Endodermal cell (in vitro differentiated cells): ENCODE results near the gene DCDC2. TPM values are rescaled to one million over a fixed set of nuclear protein-coding genes. Genes with fewer than 3 reads are reported as not detected.

Source experiments
- DNase-seq: peaks from one replicate; pipeline ENCODE4 v3.0.0-alpha.2; 2017
- H3K27ac ChIP-seq: 2 replicates; pipeline ENCODE4 v1.5.1; 2013; ENCODE audit warnings: mild to moderate bottlenecking, low read depth, low read length, moderate library complexity
- H3K27me3 ChIP-seq: 2 replicates; pipeline ENCODE4 v1.6.1; 2013; ENCODE audit warnings: mild to moderate bottlenecking, low read length, moderate library complexity; ENCODE audit not compliant: insufficient read depth, control insufficient read depth, poor library complexity, severe bottlenecking
- H3K36me3 ChIP-seq: 2 replicates; pipeline ENCODE4 v1.7.0; 2013; ENCODE audit warnings: mild to moderate bottlenecking, low read length, moderate library complexity; ENCODE audit not compliant: control insufficient read depth, insufficient read depth
- H3K4me1 ChIP-seq: one replicate; pipeline ENCODE4 v1.7.0; 2013; ENCODE audit warnings: low read length; ENCODE audit not compliant: control insufficient read depth, insufficient read depth
- H3K4me3 ChIP-seq: 2 replicates; pipeline ENCODE4 v1.5.1; 2013; ENCODE audit warnings: mild to moderate bottlenecking, low read length, moderate library complexity
- H3K9ac ChIP-seq: 2 replicates; pipeline ENCODE4 v1.6.1; 2013; ENCODE audit warnings: mild to moderate bottlenecking, low read length, moderate library complexity; ENCODE audit not compliant: poor library complexity, severe bottlenecking; ENCODE audit errors: extremely low read depth
- H3K9me3 ChIP-seq: 2 replicates; pipeline ENCODE4 v1.6.1; 2013; ENCODE audit warnings: mild to moderate bottlenecking, low read length, moderate library complexity; ENCODE audit not compliant: control insufficient read depth
- H3K27ac Mint-ChIP-seq: 2 replicates; pipeline ENCODE4 v1.8.0; 2020; ENCODE audit warnings: mixed read lengths
- H3K27me3 Mint-ChIP-seq: 2 replicates; pipeline ENCODE4 v1.8.0; 2021; ENCODE audit warnings: mild to moderate bottlenecking, mixed read lengths; ENCODE audit not compliant: insufficient read depth
- H3K36me3 Mint-ChIP-seq: 2 replicates; pipeline ENCODE4 v1.8.0; 2020; ENCODE audit warnings: low read depth, mixed read lengths
- H3K4me1 Mint-ChIP-seq: 2 replicates; pipeline ENCODE4 v1.8.0; 2020; ENCODE audit warnings: mixed read lengths
- H3K4me3 Mint-ChIP-seq: 2 replicates; pipeline ENCODE4 v1.8.0; 2020; ENCODE audit warnings: mild to moderate bottlenecking, moderate library complexity, mixed read lengths
- H3K9me3 Mint-ChIP-seq: 2 replicates; pipeline ENCODE4 v1.8.0; 2020; ENCODE audit warnings: mild to moderate bottlenecking, mixed read lengths
- CTCF ChIP-seq: fragments of 200-600 bp; sonication (generic); conservative IDR thresholded peaks from 2 replicates; pipeline ENCODE4 v1.5.0; 2021; ENCODE audit warnings: antibody characterized with exemption, mild to moderate bottlenecking
- WGBS, 2 experiments: methylation state at CpG; one replicate each; pipeline versions ENCODE4 v1.1.5 to v1.1.7; 2013; ENCODE audit warnings: missing lambda C conversion rate in 2 of 2, mixed read lengths in 1 of 2; ENCODE audit not compliant: insufficient coverage in 1 of 2, insufficient read length in 1 of 2; 5-methylcytosine and 5-hydroxymethylcytosine counted together
- total RNA-seq, 2 donors: library from RNA; stranded (reverse); fragmentation: NEBNext Ultra II Directional in 1 of 2; extraction: Animal tissue kit (Norgen Biotek cat#: 25700) in 1 of 2; gene quantifications; 2 replicates in 1 of 2; 3 replicates in 1 of 2; pipeline ENCODE4 v1.2.1, GENCODE V29; 2021

The DCDC2 gene
- total RNA-seq, 2 donors from 2014 or later = 0.49 to 1.4 TPM

- no peak for DNase-seq
- no peaks in the 10 kb centered on the region for H3K27me3 ChIP-seq
- peaks cover 46% of the 10 kb centered on the region for H3K4me1 Mint-ChIP-seq
- no peak overlapping the region for H3K27ac ChIP-seq
- H3K4me3 ChIP-seq = peak overlapping the region; percentile 51
- H3K4me1 ChIP-seq = no peaks in the 10 kb centered on the region
- no peak overlapping the region for H3K9ac ChIP-seq
- H3K9me3 Mint-ChIP-seq = peaks cover 37% of the 10 kb centered on the region
- WGBS, 2 experiments = 83 to 94% methylated on average over 1 of the region's 1 CpG
- peaks cover 25% of the 10 kb centered on the region for H3K36me3 Mint-ChIP-seq
- no peaks in the 10 kb centered on the region for H3K27me3 Mint-ChIP-seq
- TF ChIP-seq CTCF = no peak
- no peaks in the 10 kb centered on the region for H3K36me3 ChIP-seq
- no peak overlapping the region for H3K4me3 Mint-ChIP-seq
- H3K27ac Mint-ChIP-seq = no peak overlapping the region
- H3K9me3 ChIP-seq = peaks cover 37% of the 10 kb centered on the region
Observed at GRCh38 chr6:24397631-24398030, 39.8 kb upstream of the DCDC2 start.

- no peak for DNase-seq
- Mint-ChIP-seq H3K9me3 (peaks cover 37% of the 10 kb centered on the region), H3K27ac (no peak overlapping the region), H3K4me3 (no peak overlapping the region), H3K36me3 (peaks cover 25% of the 10 kb centered on the region), H3K27me3 (no peaks in the 10 kb centered on the region), H3K4me1 (peaks cover 38% of the 10 kb centered on the region)
- Histone ChIP-seq H3K27ac (no peak overlapping the region), H3K4me1 (no peaks in the 10 kb centered on the region), H3K4me3 (peak overlapping the region; percentile 51), H3K36me3 (no peaks in the 10 kb centered on the region), H3K9ac (no peak overlapping the region), H3K27me3 (no peaks in the 10 kb centered on the region), H3K9me3 (peaks cover 37% of the 10 kb centered on the region)
- TF ChIP-seq CTCF = no peak
- 89% methylated on average over 1 of the region's 1 CpG; no CpG with 5 or more reads in 1 of the 2 experiments for WGBS, 2 experiments
Observed at GRCh38 chr6:24396824-24397223, 39.0 kb upstream of the DCDC2 start.

GRCh38 chr6:24394780-24395437 lies 37.0 kb upstream of the DCDC2 start:
- H3K4me1 Mint-ChIP-seq = peaks cover 28% of the 10 kb centered on the region
- Histone ChIP-seq H3K27ac (no peak overlapping the region), H3K4me3 (peak overlapping the region; percentile 39), H3K27me3 (no peaks in the 10 kb centered on the region), H3K9ac (no peak overlapping the region), H3K4me1 (no peaks in the 10 kb centered on the region), H3K9me3 (peaks cover 37% of the 10 kb centered on the region), H3K36me3 (no peaks in the 10 kb centered on the region)
- no peaks in the 10 kb centered on the region for H3K27me3 Mint-ChIP-seq
- 92 to 95% methylated on average over 3 to 4 of the region's 4 CpGs for WGBS, 2 experiments
- H3K4me3 Mint-ChIP-seq = no peak overlapping the region
- no peak for TF ChIP-seq CTCF
- H3K27ac Mint-ChIP-seq = no peak overlapping the region
- no peak for DNase-seq
- peaks cover 25% of the 10 kb centered on the region for H3K36me3 Mint-ChIP-seq
- peaks cover 37% of the 10 kb centered on the region for H3K9me3 Mint-ChIP-seq
